Measurements from ENCODE around the gene BRI3.

BRI3 gene

DNA sequence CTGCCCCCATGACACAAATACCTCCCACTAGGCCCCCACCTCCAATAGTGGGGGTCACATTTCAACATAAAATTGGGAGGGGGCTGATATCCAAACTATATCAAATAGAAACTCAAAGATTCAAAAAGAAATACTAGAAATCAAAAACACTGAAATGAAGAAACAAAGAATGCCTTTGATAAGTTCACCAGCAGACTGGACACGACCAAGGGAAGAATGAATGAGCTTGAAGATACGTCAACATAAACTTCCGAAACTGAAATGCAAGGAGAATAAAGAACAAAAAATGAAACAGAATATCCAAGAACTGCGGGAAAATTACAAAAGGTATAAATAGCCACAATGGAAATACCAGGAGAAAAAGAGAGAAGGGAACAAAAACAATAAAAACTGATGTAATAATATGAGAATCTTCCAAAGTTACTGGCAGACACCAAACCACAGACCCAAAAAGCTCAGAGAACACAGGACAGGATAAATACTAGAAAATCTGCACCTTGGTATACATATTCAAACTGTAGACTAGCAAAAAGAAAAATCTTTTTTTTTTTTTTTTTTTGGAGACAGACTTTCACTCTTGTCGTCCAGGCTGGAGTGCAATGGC, 49.5 kb downstream of the BRI3 start:
- DNase-seq (ENCODE audit: low spot score): no peak
- ChIA-PET CTCF (no interaction called here), POLR2A (ENCODE audit: low non-redundant PET) (no interaction called here)
- TF ChIP-seq CTCF (conservative IDR thresholded peaks at IDR 0.05; ENCODE audit: low read depth): no peak
- no peak overlapping the region for H3K27ac ChIP-seq

DNA sequence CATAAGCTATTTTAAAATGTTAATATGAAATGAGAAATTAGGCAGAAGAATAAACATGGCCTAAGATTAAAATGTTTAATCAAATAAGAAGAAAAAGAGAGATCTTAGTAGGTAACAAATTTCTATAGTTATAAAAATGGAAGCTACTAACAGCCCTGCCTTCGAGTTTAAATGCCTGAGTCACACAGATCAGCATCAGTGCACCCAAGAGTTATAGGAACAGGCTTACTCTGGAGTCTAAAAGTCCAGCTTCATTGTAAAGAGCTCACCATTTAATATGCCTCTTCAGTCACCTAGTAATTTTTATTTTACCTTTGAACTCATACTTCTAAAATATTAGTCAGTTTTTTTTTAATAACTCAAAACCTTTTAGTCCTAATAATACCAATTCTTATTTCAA, 52.6 kb downstream of the BRI3 start:
- POLR2A ChIA-PET (ENCODE audit: low non-redundant PET): no interaction called here
- TF ChIP-seq CTCF (conservative IDR thresholded peaks at IDR 0.05; ENCODE audit: low read depth): no peak
- no peak for DNase-seq (ENCODE audit: low spot score)
- H3K27ac ChIP-seq: peak overlapping the region; percentile 28; the same call in 1 of the 2 replicates
- CTCF ChIA-PET: no interaction called here

- H3K27ac ChIP-seq: no peak overlapping the region
- ChIA-PET POLR2A (ENCODE audit: low non-redundant PET) (no interaction called here), CTCF (interaction anchor here (0.6 kb wide), 1 partner anchor 12 kb away, joined by 4 read pairs; no protein-coding TSS in a partner anchor)
- TF ChIP-seq CTCF (conservative IDR thresholded peaks at IDR 0.05; ENCODE audit: low read depth): no peak
- no peak for DNase-seq (ENCODE audit: low spot score)
Measured at GRCh38 chr7:98335411-98335977, 54.0 kb downstream of the BRI3 start.

DNA sequence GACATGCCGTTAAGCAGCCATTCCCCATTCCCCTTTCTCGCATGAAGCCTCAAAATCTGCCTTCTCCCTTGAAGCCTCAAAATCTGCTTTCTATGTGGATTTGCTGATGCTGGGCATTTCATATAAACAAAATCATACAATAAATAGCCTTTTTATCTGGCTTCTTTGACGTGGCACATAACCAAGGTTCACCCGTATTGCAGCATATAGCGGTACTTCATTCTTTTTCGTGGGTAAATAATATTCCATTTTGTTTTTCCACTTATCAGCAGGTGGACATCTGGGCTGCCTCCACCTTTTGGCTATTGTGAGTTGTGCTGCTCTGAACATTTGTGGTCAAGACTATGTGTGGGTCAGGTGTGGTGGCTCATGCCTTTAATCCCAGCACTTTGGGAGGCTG, 57.0 kb downstream of the BRI3 start:
- POLR2A ChIA-PET (ENCODE audit: low non-redundant PET): no interaction called here
- CTCF ChIA-PET: interaction anchor here (0.6 kb wide), 1 partner anchor 75 kb away, joined by 5 read pairs; no protein-coding TSS in a partner anchor
- H3K27ac ChIP-seq: no peak overlapping the region
- no peak for DNase-seq (ENCODE audit: low spot score)
- no peak for TF ChIP-seq CTCF (conservative IDR thresholded peaks at IDR 0.05; ENCODE audit: low read depth)

GRCh38 chr7:98339043-98339442, 57.6 kb downstream of the BRI3 start:
- ChIA-PET CTCF (interaction anchor here (0.6 kb wide), 1 partner anchor 74 kb away, joined by 5 read pairs; no protein-coding TSS in a partner anchor), POLR2A (ENCODE audit: low non-redundant PET) (no interaction called here)
- H3K27ac ChIP-seq: no peak overlapping the region
- no peak for DNase-seq (ENCODE audit: low spot score)
- TF ChIP-seq CTCF (conservative IDR thresholded peaks at IDR 0.05; ENCODE audit: low read depth): no peak

- ChIA-PET POLR2A (ENCODE audit: low non-redundant PET) (no interaction called here), CTCF (no interaction called here)
- no peak for TF ChIP-seq CTCF (conservative IDR thresholded peaks at IDR 0.05; ENCODE audit: low read depth)
- DNase-seq (ENCODE audit: low spot score): no peak
- H3K27ac ChIP-seq: no peak overlapping the region
Measured at GRCh38 chr7:98341106-98341505, 59.6 kb downstream of the BRI3 start.
